GM13976 (cell line): ENCODE data around the gene TOPAZ1.

Experiments
- DNase-seq: peaks from one replicate; pipeline ENCODE4 v3.0.0; 2012; ENCODE audit warnings: low spot score
- CTCF ChIP-seq: IDR thresholded peaks from 2 replicates; pipeline ENCODE4 v1.5.1; 2012; ENCODE audit warnings: borderline replicate concordance, mild to moderate bottlenecking; ENCODE audit not compliant: insufficient read depth; ENCODE audit errors: extremely low read depth, missing control alignments, control extremely low read depth
- in situ Hi-C: fragments of 300-500 bp; cut with MboI; formaldehyde crosslinking; loops from one replicate; pipeline ENCODE4 v1.12.0; 2022; ENCODE audit warnings: low sequenced_read_pairs, mixed read lengths, inconsistent platforms; ENCODE audit not compliant: unreplicated experiment

Gene TOPAZ1

GRCh38 chr3:44355362-44356033 lies 113.8 kb downstream of the TOPAZ1 start:
- no peak for DNase-seq
- TF ChIP-seq CTCF, result no peak
- in situ Hi-C loops, result no loop called here

- no peak for DNase-seq
- no peak for TF ChIP-seq CTCF
- in situ Hi-C loops, result no loop called here
Observed at GRCh38 chr3:44359146-44359751, 117.6 kb downstream of the TOPAZ1 start.

GRCh38 chr3:44363591-44363990 lies 121.9 kb downstream of the TOPAZ1 start:
- in situ Hi-C loops, result no loop called here
- no peak for DNase-seq
- TF ChIP-seq CTCF, result no peak

DNA sequence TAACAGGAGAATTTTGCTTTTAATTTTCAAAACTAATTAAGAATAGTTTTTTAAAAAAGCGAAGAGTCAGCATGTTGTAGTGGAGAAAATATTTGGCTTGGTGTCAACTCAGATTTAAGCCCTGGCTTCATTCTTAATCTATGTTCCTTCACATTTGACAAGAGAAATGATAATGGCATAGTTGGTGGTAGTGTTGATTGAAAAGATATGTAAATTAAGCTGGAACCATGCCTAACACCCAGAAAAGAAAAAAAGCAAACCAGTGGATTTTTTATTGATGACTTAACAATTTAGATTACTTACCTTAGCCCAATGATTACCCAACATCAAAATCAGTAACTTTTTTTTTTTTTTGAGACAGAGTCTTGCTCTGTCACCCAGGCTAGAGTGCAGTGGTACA lies 124.3 kb downstream of the TOPAZ1 start:
- in situ Hi-C loops, result no loop called here
- no peak for DNase-seq
- TF ChIP-seq CTCF, result no peak

DNA sequence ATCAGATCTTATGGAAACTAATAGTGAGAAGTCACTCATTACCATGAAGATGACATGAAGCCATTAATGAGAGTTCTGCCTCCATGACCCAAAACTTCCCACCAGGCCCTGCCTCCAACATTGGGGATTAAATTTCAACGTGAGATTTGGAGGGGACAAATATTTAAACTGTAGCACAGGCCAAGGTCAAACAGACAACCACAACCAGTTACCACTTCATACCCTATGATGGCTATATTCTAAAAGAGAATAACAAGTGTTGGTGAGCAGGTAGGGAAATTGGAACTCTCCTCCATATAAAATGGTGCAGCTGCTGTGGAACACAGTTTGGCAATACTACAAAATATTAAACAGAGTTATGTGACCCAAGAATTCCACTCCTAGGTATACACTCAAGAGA lies 133.8 kb downstream of the TOPAZ1 start:
- in situ Hi-C loops, result no loop called here
- DNase-seq, result no peak

More for the DNA sequence above, 133.8 kb downstream of the TOPAZ1 start:
- TF ChIP-seq CTCF, result no peak
